B cell (primary cell): ENCODE results near the gene OSBPL1A. TPM values are rescaled to one million over a fixed set of nuclear protein-coding genes. Genes with fewer than 3 reads are reported as not detected.

Source experiments
- ATAC-seq: fragments of 200-7000 bp; cut with Tn5 transposase; one replicate; pipeline ENCODE4 v1.10.0; 2021; ENCODE audit warnings: low read depth, mild to moderate bottlenecking, moderate number of reproducible peaks, moderate library complexity
- CTCF ChIA-PET: fragments of 350-600 bp; sonication (Branson Sonifier 250); formaldehyde crosslinking; loops from one replicate; lab custom pipeline; 2021; ENCODE audit warnings: antibody characterized with exemption, inconsistent platforms; lab: Charles Lee
- POLR2A ChIA-PET: fragments of 350-600 bp; sonication (Branson Sonifier 250); formaldehyde crosslinking; loops from one replicate; lab custom pipeline; 2021; ENCODE audit warnings: antibody characterized with exemption; lab: Charles Lee
- DNase-seq: peaks from one replicate; pipeline ENCODE4 v3.0.0; 2013
- H2AFZ ChIP-seq: 2 replicates; pipeline ENCODE4 v1.6.1; 2012; ENCODE audit warnings: mild to moderate bottlenecking, low read depth, low read length; ENCODE audit not compliant: insufficient read depth, poor library complexity, severe bottlenecking
- H3K27ac ChIP-seq, 2 donors: 1 replicate in 1 of 2; 2 replicates in 1 of 2; pipeline ENCODE4 v1.5.1; 2012 to 2013; ENCODE audit warnings: low read length in 2 of 2, mild to moderate bottlenecking in 2 of 2, moderate library complexity in 1 of 2
- H3K27me3 ChIP-seq, 4 experiments: fragments of 200-600 bp in 1 of 4; sonication (generic) in 1 of 4; replicated peaks in 1 of 4; 1 replicate in 2 of 4; 2 replicates in 2 of 4; pipeline versions ENCODE4 v1.6.1 to v1.7.0; 2013 to 2016; ENCODE audit warnings: low read length in 3 of 4, mild to moderate bottlenecking in 2 of 4, mixed read lengths in 1 of 4, moderate library complexity in 1 of 4; ENCODE audit not compliant: insufficient read depth in 4 of 4, control insufficient read depth in 3 of 4; ENCODE audit errors: control extremely low read depth in 1 of 4
- H3K36me3 ChIP-seq, 2 experiments: replicated peaks in 1 of 2; 1 replicate in 1 of 2; 2 replicates in 1 of 2; pipeline versions ENCODE4 v1.6.1 to v1.7.1; 2013; ENCODE audit warnings: low read length in 1 of 2; ENCODE audit not compliant: insufficient read depth in 2 of 2, control insufficient read depth in 1 of 2; ENCODE audit errors: control extremely low read depth in 1 of 2, extremely low read depth in 1 of 2
- H3K4me1 ChIP-seq, 2 donors: fragments of 200-600 bp in 1 of 2; sonication (generic) in 1 of 2; 1 replicate in 1 of 2; 2 replicates in 1 of 2; pipeline versions ENCODE4 v1.5.1 to v1.6.1; 2013 to 2017; ENCODE audit warnings: low read length in 2 of 2; ENCODE audit not compliant: control insufficient read depth in 2 of 2, insufficient read depth in 2 of 2
- H3K4me2 ChIP-seq: replicated peaks from 2 replicates; pipeline ENCODE3; 2012; ENCODE audit warnings: mild to moderate bottlenecking, low read depth, low read length; ENCODE audit not compliant: poor library complexity, severe bottlenecking
- H3K4me3 ChIP-seq, 5 experiments: fragments of 200-600 bp in 1 of 5; sonication (generic) in 1 of 5; 1 replicate in 3 of 5; 2 replicates in 2 of 5; pipeline versions ENCODE4 v1.5.1 to v1.7.0; 2011 to 2016; ENCODE audit warnings: low read length in 4 of 5, mild to moderate bottlenecking in 4 of 5, low read depth in 2 of 5, control low read depth in 1 of 5, moderate library complexity in 1 of 5; ENCODE audit not compliant: insufficient read depth in 1 of 5; ENCODE audit errors: control extremely low read depth in 1 of 5, extremely low read depth in 1 of 5
- H3K79me2 ChIP-seq: fragments of 200-600 bp; sonication (generic); one replicate; pipeline ENCODE4 v1.6.0; 2016; ENCODE audit warnings: low read length; ENCODE audit not compliant: control insufficient read depth, insufficient read depth
- H3K9ac ChIP-seq: fragments of 200-600 bp; sonication (generic); 2 replicates; pipeline ENCODE4 v1.6.1; 2017; ENCODE audit warnings: mild to moderate bottlenecking, low read length, moderate library complexity
- H3K9me3 ChIP-seq, 3 donors: one replicate each; pipeline versions ENCODE4 v1.6.1 to v1.7.1; 2013; ENCODE audit warnings: low read length in 2 of 3; ENCODE audit not compliant: control insufficient read depth in 2 of 3, insufficient read depth in 1 of 3; ENCODE audit errors: control extremely low read depth in 1 of 3
- H4K20me1 ChIP-seq: 2 replicates; pipeline ENCODE4 v1.6.0; 2012; ENCODE audit warnings: mild to moderate bottlenecking, low read length; ENCODE audit not compliant: insufficient read depth, control insufficient read depth, poor library complexity, severe bottlenecking
- H3K27ac Mint-ChIP-seq: one replicate; pipeline ENCODE4 v1.8.0; 2021; ENCODE audit warnings: mixed read lengths
- H3K27me3 Mint-ChIP-seq: one replicate; pipeline ENCODE4 v1.8.0; 2021; ENCODE audit warnings: mixed read lengths
- H3K4me1 Mint-ChIP-seq: one replicate; pipeline ENCODE4 v1.8.0; 2021; ENCODE audit warnings: mixed read lengths
- H3K4me3 Mint-ChIP-seq: one replicate; pipeline ENCODE4 v1.8.0; 2021; ENCODE audit warnings: mixed read lengths
- H3K9me3 Mint-ChIP-seq: one replicate; pipeline ENCODE4 v1.8.0; 2022; ENCODE audit warnings: mixed read lengths; ENCODE audit not compliant: insufficient read depth
- CTCF ChIP-seq: fragments of 200-600 bp; IDR thresholded peaks from one replicate; pipeline ENCODE4 v1.8.0; 2022; ENCODE audit warnings: antibody characterized with exemption, mild to moderate bottlenecking
- EZH2 ChIP-seq: IDR thresholded peaks from 2 replicates; pipeline ENCODE4 v1.6.1; 2012; ENCODE audit warnings: borderline replicate concordance, low read depth, mild to moderate bottlenecking, moderate library complexity, low read length; ENCODE audit not compliant: insufficient read depth, poor library complexity, severe bottlenecking
- WGBS: methylation state at CpG from one replicate; pipeline ENCODE4 v1.1.5; 2013; ENCODE audit warnings: missing lambda C conversion rate; ENCODE audit not compliant: insufficient coverage; 5-methylcytosine and 5-hydroxymethylcytosine counted together
- intact Hi-C: fragments of 100-400 bp; cut with micrococcal nuclease; formaldehyde crosslinking; loops from one replicate; pipeline ENCODE4 v1.10.0; 2022
- polyA plus RNA-seq: library from polyadenylated mRNA; depleted of rRNA; stranded (reverse); fragments of >200 nt; gene quantifications from 2 replicates; pipeline ENCODE4 v1.2.3, GENCODE V29; 2012
- total RNA-seq, 2 donors: library from RNA; stranded (reverse); fragments of 120-200 nt in 1 of 2; gene quantifications; 1 replicate in 1 of 2; 2 replicates in 1 of 2; pipeline versions ENCODE4 v1.2.3 to v1.2.4, GENCODE V29; 2013 to 2022

The OSBPL1A gene
- total and polyA plus RNA-seq, 2 donors (not counting 1 experiment from before 2014, with no cell fraction given): 0.57 to 0.86 TPM

GRCh38 chr18:24118750-24119577 lies 278.7 kb downstream of the OSBPL1A start:
- no peaks in the 10 kb centered on the region for H3K9me3 Mint-ChIP-seq
- intact Hi-C loops: loop anchor here (1.0 to 2.0 kb wide), 6 partner anchors 104 to 603 kb away; partner anchors contain the start of gene TTC39C
- H3K4me3 ChIP-seq: no peak overlapping the region
- no peak overlapping the region for H3K9ac ChIP-seq
- no peaks in the 10 kb centered on the region for H3K27me3 ChIP-seq
- H4K20me1 ChIP-seq: no peaks in the 10 kb centered on the region
- H3K4me1 Mint-ChIP-seq: peaks cover 9% of the 10 kb centered on the region
- H3K79me2 ChIP-seq: no peaks in the 10 kb centered on the region
- CTCF ChIA-PET: interaction anchor here (0.6 to 4.3 kb wide), 22 partner anchors 9 to 1900 kb away, joined by 3 to 15 read pairs (median 4); partner anchors contain the start of gene CABYR
- H3K27me3 Mint-ChIP-seq: no peaks in the 10 kb centered on the region
- H2AFZ ChIP-seq: no peak overlapping the region
- POLR2A ChIA-PET: no interaction called here
- TF ChIP-seq CTCF: peak; percentile 98
- TF ChIP-seq EZH2: no peak
- no peak overlapping the region for H3K27ac ChIP-seq
- peaks cover 0 to 43% of the 10 kb centered on the region in 2 experiments for H3K36me3 ChIP-seq
- H3K4me2 ChIP-seq: no peak overlapping the region
- H3K9me3 ChIP-seq: no peaks in the 10 kb centered on the region
- H3K4me3 Mint-ChIP-seq: no peak overlapping the region
- ATAC-seq (peak; percentile 88), DNase-seq (peak; percentile 84)
- peaks cover 0 to 7% of the 10 kb centered on the region in 2 donors for H3K4me1 ChIP-seq
- 100% methylated on average over 3 of the region's 8 CpGs for WGBS
- no peak overlapping the region for H3K27ac Mint-ChIP-seq

GRCh38 chr18:24115628-24116027 lies 282.0 kb downstream of the OSBPL1A start:
- no peak overlapping the region for H3K9ac ChIP-seq
- peaks cover 2 to 35% of the 10 kb centered on the region in 2 experiments for H3K36me3 ChIP-seq
- H3K27me3 ChIP-seq: no peaks in the 10 kb centered on the region
- ChIA-PET CTCF (interaction anchor here (1.0 to 4.3 kb wide), 4 partner anchors 169 to 493 kb away, joined by 3 to 15 read pairs (median 4); no protein-coding TSS in a partner anchor), POLR2A (no interaction called here)
- Mint-ChIP-seq H3K4me3 (no peak overlapping the region), H3K9me3 (no peaks in the 10 kb centered on the region), H3K4me1 (peaks cover 9% of the 10 kb centered on the region), H3K27me3 (no peaks in the 10 kb centered on the region), H3K27ac (peak overlapping the region; percentile 33)
- DNase-seq (no peak), ATAC-seq (peak; percentile 21)
- no CpG with 5 or more reads among the region's 2 CpGs for WGBS
- no peaks in the 10 kb centered on the region for H3K9me3 ChIP-seq
- no peak overlapping the region for H3K4me3 ChIP-seq
- no peak overlapping the region for H2AFZ ChIP-seq
- H3K27ac ChIP-seq: no peak overlapping the region
- no peaks in the 10 kb centered on the region for H4K20me1 ChIP-seq
- TF ChIP-seq CTCF: no peak
- peaks cover 0 to 7% of the 10 kb centered on the region in 2 donors for H3K4me1 ChIP-seq
- H3K79me2 ChIP-seq: no peaks in the 10 kb centered on the region
- no peak overlapping the region for H3K4me2 ChIP-seq
- intact Hi-C loops: no loop called here
